ENCODE measurements around the gene WDR46. TPM values are rescaled to one million over a fixed set of nuclear protein-coding genes. Genes with fewer than 3 reads are reported as not detected.
A peak's percentile ranks its signal among the peaks of the same experiment; 100 is the strongest.

Gene WDR46
- total RNA-seq, 1 donor from 2014 or later = 66.6 TPM

- DNase-seq (ENCODE audit: low read depth in 2 of 2) = peak; percentile 49 to 78
These were observed 24.9 kb upstream of the WDR46 start, which contains the start of gene TAPBP for GRCh38 chr6:33313709-33314514. Gene TAPBP, minus strand, starts transcription at chr6:33314078. Its CDS starts 37 bp downstream, at chr6:33314041.

- peak in 1 of 2 donors; percentile 39 for DNase-seq (ENCODE audit: low read depth in 2 of 2)
These were observed 24.2 kb upstream of the WDR46 start for GRCh38 chr6:33313105-33313708.

- peak in 1 of 2 donors; percentile 82 for DNase-seq (ENCODE audit: low read depth in 2 of 2)
These were observed 23.5 kb upstream of the WDR46 start for GRCh38 chr6:33312361-33313104.

- no peak for DNase-seq (ENCODE audit: low read depth in 2 of 2)
These were observed 17.3 kb upstream of the WDR46 start for GRCh38 chr6:33306356-33306755.

- no peak for DNase-seq (ENCODE audit: low read depth in 2 of 2)
These were observed 16.0 kb upstream of the WDR46 start for GRCh38 chr6:33305052-33305451.

GRCh38 chr6:33304216-33304615 is 15.2 kb upstream of the WDR46 start:
- DNase-seq (ENCODE audit: low read depth in 2 of 2) = no peak

GRCh38 chr6:33301877-33302276 is 12.8 kb upstream of the WDR46 start:
- DNase-seq (ENCODE audit: low read depth in 2 of 2) = no peak

- DNase-seq (ENCODE audit: low read depth in 2 of 2) = peak; percentile 87 to 94
These were observed 10.4 kb upstream of the WDR46 start for GRCh38 chr6:33299237-33299944.

GRCh38 chr6:33298773-33299236 is 9.8 kb upstream of the WDR46 start, which contains the start of gene RGL2:
Gene RGL2, minus strand, starts transcription at chr6:33298942. Its CDS starts 332 bp downstream, at chr6:33298610.
- peak in 1 of 2 donors; percentile 70 for DNase-seq (ENCODE audit: low read depth in 2 of 2)

- DNase-seq (ENCODE audit: low read depth in 2 of 2) = peak in 1 of 2 donors; percentile 63
These were observed 9.1 kb upstream of the WDR46 start for GRCh38 chr6:33297956-33298772.

GRCh38 chr6:33297406-33297955 is 8.4 kb upstream of the WDR46 start:
- DNase-seq (ENCODE audit: low read depth in 2 of 2) = no peak

- no peak for DNase-seq (ENCODE audit: low read depth in 2 of 2)
These were observed 7.9 kb upstream of the WDR46 start for GRCh38 chr6:33296797-33297405.

- DNase-seq (ENCODE audit: low read depth in 2 of 2) = no peak
These were observed 6.8 kb upstream of the WDR46 start for GRCh38 chr6:33295621-33296369.

GRCh38 chr6:33294086-33294823 is 5.2 kb upstream of the WDR46 start:
- DNase-seq (ENCODE audit: low read depth in 2 of 2) = no peak

- no peak for DNase-seq (ENCODE audit: low read depth in 2 of 2)
These were observed 4.1 kb upstream of the WDR46 start for GRCh38 chr6:33292996-33293682.

GRCh38 chr6:33290459-33290858 is 1.4 kb upstream of the WDR46 start:
- no peak for DNase-seq (ENCODE audit: low read depth in 2 of 2)

GRCh38 chr6:33289784-33290315 is 811 bp upstream of the WDR46 start:
- peak in 1 of 2 donors; percentile 16 for DNase-seq (ENCODE audit: low read depth in 2 of 2)

All from dermis microvascular lymphatic vessel endothelial cell (primary cell).